Small intestine (tissue), 16 donors: ENCODE data around the gene C1D. TPM values are rescaled to one million over a fixed set of nuclear protein-coding genes. Genes with fewer than 3 reads are reported as not detected.

Source experiments
- DNase-seq, 2 donors: peaks; one replicate each; pipeline versions ENCODE4 v3.0.0 to v3.0.0-alpha.2; 2013
- FAIRE-seq: peaks from 2 replicates; lab custom pipeline; 2012; peaks lifted over from hg19 to GRCh38; lab: Jason Lieb, UNC
- H3K27ac ChIP-seq, 3 donors: one replicate each; pipeline ENCODE4 v1.5.1; 2013; ENCODE audit warnings: low read length in 2 of 3, mild to moderate bottlenecking in 2 of 3, control low read depth in 1 of 3, inconsistent platforms in 1 of 3, low read depth in 1 of 3, moderate library complexity in 1 of 3
- H3K27me3 ChIP-seq, 3 donors: one replicate each; pipeline ENCODE4 v1.6.1; 2013; ENCODE audit warnings: low read length in 3 of 3, inconsistent platforms in 1 of 3; ENCODE audit not compliant: control insufficient read depth in 3 of 3, insufficient read depth in 3 of 3
- H3K36me3 ChIP-seq, 3 donors: one replicate each; pipeline ENCODE4 v1.6.1; 2013; ENCODE audit warnings: low read length in 3 of 3, inconsistent platforms in 1 of 3, low read depth in 1 of 3, mild to moderate bottlenecking in 1 of 3, moderate library complexity in 1 of 3; ENCODE audit not compliant: control insufficient read depth in 3 of 3, insufficient read depth in 2 of 3
- H3K4me1 ChIP-seq, 3 donors: one replicate each; pipeline ENCODE4 v1.6.1; 2013; ENCODE audit warnings: low read length in 2 of 3, inconsistent platforms in 1 of 3, low read depth in 1 of 3, mild to moderate bottlenecking in 1 of 3, moderate library complexity in 1 of 3; ENCODE audit not compliant: control insufficient read depth in 3 of 3, insufficient read depth in 2 of 3
- H3K4me3 ChIP-seq, 3 donors: one replicate each; pipeline ENCODE4 v1.5.1; 2013; ENCODE audit warnings: low read length in 3 of 3, control low read depth in 1 of 3, inconsistent platforms in 1 of 3, low read depth in 1 of 3, mild to moderate bottlenecking in 1 of 3, moderate library complexity in 1 of 3
- H3K9me3 ChIP-seq, 2 donors: one replicate each; pipeline ENCODE4 v1.6.1; 2013; ENCODE audit warnings: low read depth in 1 of 2, low read length in 1 of 2; ENCODE audit not compliant: control insufficient read depth in 2 of 2, insufficient read depth in 1 of 2
- WGBS, 3 donors: extraction: QIAGEN DNeasy Blood & Tissue Kit; methylation state at CpG; one replicate each; pipeline ENCODE4 v1.1.7; 2013; 5-methylcytosine and 5-hydroxymethylcytosine counted together
- long read RNA-seq, 10 donors: transcript quantifications; one replicate each; lab custom pipeline, GENCODE V29; 2026
- polyA plus RNA-seq, 4 donors: library from polyadenylated mRNA; stranded (reverse) in 3 of 4; unstranded in 1 of 4; fragments of 200-250 nt in 3 of 4; fragments of 120-200 nt in 1 of 4; gene quantifications; one replicate each; pipeline versions ENCODE4 v1.2.1 to v1.2.3, GENCODE V29; 2013
- donor health status: healthy with polysubstance abuse.
- donor health status: control.
- donor health status: control.
- donor health status: Bipolar disorder and iron deficiency.
- donor health status: healthy.

Gene C1D, protein sequence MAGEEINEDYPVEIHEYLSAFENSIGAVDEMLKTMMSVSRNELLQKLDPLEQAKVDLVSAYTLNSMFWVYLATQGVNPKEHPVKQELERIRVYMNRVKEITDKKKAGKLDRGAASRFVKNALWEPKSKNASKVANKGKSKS
- 10 to 100 TPM; 27.1 to 41.5 (median 28.6) TPM for polyA plus RNA-seq
- long read RNA-seq, donor 1: 0 reads
- long read RNA-seq, donor 2, transcript C1D-204 (5 exons, 736 nt): major isoform, 13 of 21 reads
- long read RNA-seq, donor 2, partial matches to known transcripts: 5 of 21 reads
- long read RNA-seq, donor 2, other reads (novel, unspliced or antisense): 0 of 21 reads
- long read RNA-seq, donor 3, transcript C1D-201 (5 exons, 2,233 nt): minor isoform, 9 of 44 reads
- long read RNA-seq, donor 3, transcript C1D-204 (5 exons, 736 nt): major isoform, 22 of 44 reads
- long read RNA-seq, donor 3, partial matches to known transcripts: 13 of 44 reads
- long read RNA-seq, donor 3, other reads (novel, unspliced or antisense): 0 of 44 reads
- long read RNA-seq, donor 4, partial matches to known transcripts: 0 of 2 reads
- long read RNA-seq, donor 4, other reads (novel, unspliced or antisense): 0 of 2 reads
- long read RNA-seq, donor 5, transcript C1D-204 (5 exons, 736 nt): major isoform, 6 of 10 reads
- long read RNA-seq, donor 5, partial matches to known transcripts: 0 of 10 reads
- long read RNA-seq, donor 5, other reads (novel, unspliced or antisense): 0 of 10 reads
- long read RNA-seq, donor 6, transcript C1D-204 (5 exons, 736 nt): major isoform, 14 of 35 reads
- long read RNA-seq, donor 6, transcript C1D-201 (5 exons, 2,233 nt): minor isoform, 8 of 35 reads
- long read RNA-seq, donor 6, partial matches to known transcripts: 12 of 35 reads
- long read RNA-seq, donor 6, other reads (novel, unspliced or antisense): 0 of 35 reads
- long read RNA-seq, donor 7: 0 reads
- long read RNA-seq, donor 8, partial matches to known transcripts: 0 of 2 reads
- long read RNA-seq, donor 8, other reads (novel, unspliced or antisense): 0 of 2 reads
- long read RNA-seq, donor 9, transcript C1D-201 (5 exons, 2,233 nt): major isoform, 6 of 11 reads
- long read RNA-seq, donor 9, transcript C1D-204 (5 exons, 736 nt): minor isoform, 5 of 11 reads
- long read RNA-seq, donor 9, partial matches to known transcripts: 0 of 11 reads
- long read RNA-seq, donor 9, other reads (novel, unspliced or antisense): 0 of 11 reads
- long read RNA-seq, donor 10, transcript C1D-201 (5 exons, 2,233 nt): minor isoform, 12 of 72 reads
- long read RNA-seq, donor 10, transcript C1D-204 (5 exons, 736 nt): major isoform, 26 of 72 reads
- long read RNA-seq, donor 10, partial matches to known transcripts: 32 of 72 reads
- long read RNA-seq, donor 10, other reads (novel, unspliced or antisense): 0 of 72 reads

GRCh38 chr2:68062680-68063387 is at the start of gene C1D:
Gene C1D, minus strand, starts transcription at chr2:68063004. Its CDS starts 15,694 bp downstream, at chr2:68047310.
- DNase-seq: peak; percentile 91 to 97
- WGBS, 3 donors: 0% methylated on average over 34 of the region's 34 CpGs
- no peaks in the 10 kb centered on the region for H3K27me3 ChIP-seq
- H3K9me3 ChIP-seq: no peaks in the 10 kb centered on the region
- peak within 1 kb of the TSS; percentile 79 to 97 (median 95) for H3K4me3 ChIP-seq
- H3K36me3 ChIP-seq: no peaks in the 10 kb centered on the region
- peak within 1 kb of the TSS; percentile 98 to 99 (median 98) for H3K27ac ChIP-seq
- FAIRE-seq: no peak
- H3K4me1 ChIP-seq: peaks cover 0 to 3% (median 0%) of the 10 kb centered on the region in 3 donors

GRCh38 chr2:68110102-68110501 is 47.3 kb upstream of the C1D start:
- no peak for FAIRE-seq

DNA sequence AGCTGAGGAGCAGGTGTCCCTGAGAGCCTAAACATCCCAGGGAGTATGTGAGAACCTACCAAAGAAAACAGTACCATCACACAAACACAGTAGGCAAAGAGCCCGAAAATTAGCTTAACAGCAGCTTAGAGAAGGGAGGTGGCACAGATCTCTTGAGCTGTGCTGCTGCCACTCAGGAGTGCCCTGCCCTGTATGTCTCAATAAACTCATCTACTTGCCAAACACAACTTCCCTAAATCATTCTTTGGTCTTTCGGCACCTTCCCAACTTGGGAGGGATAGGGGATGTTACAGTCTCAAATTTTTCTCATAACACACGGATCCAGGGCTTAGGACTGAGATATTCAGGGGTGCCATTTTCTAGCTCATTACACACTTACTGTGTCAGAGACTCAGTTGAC is 45.3 kb upstream of the C1D start:
- H3K9me3 ChIP-seq: no peaks in the 10 kb centered on the region
- WGBS, 3 donors: 90 to 95% (median 92%) methylated on average over 3 of the region's 3 CpGs
- no peak overlapping the region for H3K27ac ChIP-seq
- FAIRE-seq (no peak), DNase-seq (no peak)
- no peak overlapping the region for H3K4me3 ChIP-seq
- no peaks in the 10 kb centered on the region for H3K4me1 ChIP-seq
- no peaks in the 10 kb centered on the region for H3K27me3 ChIP-seq
- no peaks in the 10 kb centered on the region for H3K36me3 ChIP-seq

More at GRCh38 chr2:68110102-68110501, 47.3 kb upstream of the C1D start:
- no peaks in the 10 kb centered on the region for H3K4me1 ChIP-seq
- no peaks in the 10 kb centered on the region for H3K9me3 ChIP-seq
- H3K27ac ChIP-seq: no peak overlapping the region
- WGBS, 3 donors: 64 to 77% (median 73%) methylated on average over 3 of the region's 3 CpGs
- no peaks in the 10 kb centered on the region for H3K36me3 ChIP-seq
- H3K27me3 ChIP-seq: no peaks in the 10 kb centered on the region
- DNase-seq: no peak
- no peak overlapping the region for H3K4me3 ChIP-seq

GRCh38 chr2:68107475-68107874 is 44.7 kb upstream of the C1D start:
- 98 to 100% (median 98%) methylated on average over 2 of the region's 2 CpGs for WGBS, 3 donors
- no peaks in the 10 kb centered on the region for H3K27me3 ChIP-seq
- H3K4me1 ChIP-seq: no peaks in the 10 kb centered on the region
- no peak overlapping the region for H3K4me3 ChIP-seq
- H3K9me3 ChIP-seq: no peaks in the 10 kb centered on the region
- DNase-seq (no peak), FAIRE-seq (no peak)
- H3K36me3 ChIP-seq: no peaks in the 10 kb centered on the region
- H3K27ac ChIP-seq: no peak overlapping the region

- Histone ChIP-seq H3K27me3 (no peaks in the 10 kb centered on the region), H3K27ac (no peak overlapping the region), H3K4me1 (no peaks in the 10 kb centered on the region), H3K4me3 (no peak overlapping the region), H3K36me3 (no peaks in the 10 kb centered on the region), H3K9me3 (no peaks in the 10 kb centered on the region)
- 75 to 78% (median 77%) methylated on average over 4 of the region's 4 CpGs for WGBS, 3 donors
- DNase-seq: no peak
- no peak for FAIRE-seq
Measured at GRCh38 chr2:68104111-68104835, 41.5 kb upstream of the C1D start.

GRCh38 chr2:68103709-68104055 is 40.9 kb upstream of the C1D start:
- no peak overlapping the region for H3K27ac ChIP-seq
- no peaks in the 10 kb centered on the region for H3K27me3 ChIP-seq
- no peaks in the 10 kb centered on the region for H3K36me3 ChIP-seq
- FAIRE-seq (no peak), DNase-seq (no peak)
- H3K4me1 ChIP-seq: no peaks in the 10 kb centered on the region
- no peak overlapping the region for H3K4me3 ChIP-seq
- no peaks in the 10 kb centered on the region for H3K9me3 ChIP-seq

DNA sequence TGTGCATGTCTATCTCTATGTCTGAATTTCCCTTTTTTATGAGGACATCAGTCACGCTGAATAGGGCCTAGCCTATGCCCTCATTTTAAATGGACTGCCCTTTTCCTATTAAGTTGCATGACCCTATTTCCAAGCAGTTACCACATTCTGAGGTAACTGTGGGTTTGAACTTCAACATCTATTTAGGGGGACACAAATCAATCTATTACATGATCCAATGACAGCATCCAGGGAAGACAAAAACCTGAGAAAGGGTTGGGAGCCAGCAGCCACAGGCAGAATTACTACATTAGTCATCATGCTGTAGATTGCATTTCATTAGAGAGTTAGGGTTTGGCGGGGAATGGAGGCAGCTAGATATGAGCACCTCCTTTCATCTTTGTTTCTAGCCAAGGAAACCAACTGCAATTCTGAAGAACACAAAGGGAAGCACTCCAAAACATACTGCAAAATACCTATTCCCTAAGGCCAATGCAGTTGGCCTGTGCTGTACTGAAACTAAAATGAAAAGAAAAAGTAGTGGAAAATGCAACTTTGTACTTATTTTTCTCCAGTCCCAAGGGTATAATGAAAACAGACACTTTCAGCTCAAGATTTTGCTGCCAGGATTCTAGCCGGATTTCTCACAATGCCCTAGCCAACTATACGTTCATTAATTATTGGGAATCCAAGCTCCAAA is 40.4 kb upstream of the C1D start:
- H3K9me3 ChIP-seq: no peaks in the 10 kb centered on the region
- DNase-seq (no peak), FAIRE-seq (no peak)
- H3K4me3 ChIP-seq: no peak overlapping the region
- no peaks in the 10 kb centered on the region for H3K27me3 ChIP-seq
- 82 to 90% (median 88%) methylated on average over 4 of the region's 4 CpGs for WGBS, 3 donors
- H3K4me1 ChIP-seq: no peaks in the 10 kb centered on the region
- no peak overlapping the region for H3K27ac ChIP-seq
- no peaks in the 10 kb centered on the region for H3K36me3 ChIP-seq
